Vagina (tissue), 2 donors: ENCODE data around the gene AHNAK2.

Source experiments
- POLR2A ChIP-seq, 2 donors: fragments of 450-650 bp; IDR thresholded peaks; one replicate each; pipeline ENCODE4 v1.6.1; 2017; ENCODE audit warnings: antibody characterized with exemption in 2 of 2, mild to moderate bottlenecking in 2 of 2, moderate library complexity in 2 of 2
- POLR2AphosphoS5 ChIP-seq, 2 donors: sonication (generic); formaldehyde crosslinking; IDR thresholded peaks; one replicate each; pipeline ENCODE4 v1.9.0; 2017; ENCODE audit warnings: antibody characterized with exemption in 2 of 2, mild to moderate bottlenecking in 2 of 2, low read depth in 1 of 2; ENCODE audit not compliant: insufficient read depth in 1 of 2
- TF ChIP-seq, protein P1 (sequence below), 3 experiments: fragments of 450-650 bp in 2 of 3; fragments of 200-600 bp in 1 of 3; sonication (generic) in 1 of 3; IDR thresholded peaks; one replicate each; pipeline ENCODE4 v1.5.1; 2017 to 2019; ENCODE audit warnings: antibody characterized with exemption in 3 of 3, mild to moderate bottlenecking in 2 of 3, moderate library complexity in 2 of 3

DNA sequence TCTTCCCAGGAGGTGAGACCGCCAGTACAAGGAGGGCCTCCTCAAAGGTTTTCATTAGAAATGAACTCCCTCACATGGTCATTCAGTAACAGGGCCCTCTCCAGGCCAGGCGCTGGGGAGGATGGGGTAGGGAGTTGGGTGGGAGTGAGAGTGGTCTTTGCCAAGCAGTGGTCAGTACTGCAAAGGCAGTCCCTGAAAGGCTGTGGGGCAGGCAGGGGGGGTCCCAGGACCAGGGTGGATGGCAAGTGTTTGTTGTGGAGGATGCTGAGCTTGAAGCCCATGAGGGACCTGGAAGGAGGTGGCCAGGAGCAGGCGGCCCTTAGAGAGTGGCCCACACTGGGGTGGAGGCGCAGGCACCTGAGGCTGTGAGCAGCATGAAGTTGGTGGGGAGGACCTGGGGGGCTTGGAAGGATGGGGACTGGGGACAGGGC, 87.0 kb downstream of the AHNAK2 start:
- TF ChIP-seq, protein P1, sequence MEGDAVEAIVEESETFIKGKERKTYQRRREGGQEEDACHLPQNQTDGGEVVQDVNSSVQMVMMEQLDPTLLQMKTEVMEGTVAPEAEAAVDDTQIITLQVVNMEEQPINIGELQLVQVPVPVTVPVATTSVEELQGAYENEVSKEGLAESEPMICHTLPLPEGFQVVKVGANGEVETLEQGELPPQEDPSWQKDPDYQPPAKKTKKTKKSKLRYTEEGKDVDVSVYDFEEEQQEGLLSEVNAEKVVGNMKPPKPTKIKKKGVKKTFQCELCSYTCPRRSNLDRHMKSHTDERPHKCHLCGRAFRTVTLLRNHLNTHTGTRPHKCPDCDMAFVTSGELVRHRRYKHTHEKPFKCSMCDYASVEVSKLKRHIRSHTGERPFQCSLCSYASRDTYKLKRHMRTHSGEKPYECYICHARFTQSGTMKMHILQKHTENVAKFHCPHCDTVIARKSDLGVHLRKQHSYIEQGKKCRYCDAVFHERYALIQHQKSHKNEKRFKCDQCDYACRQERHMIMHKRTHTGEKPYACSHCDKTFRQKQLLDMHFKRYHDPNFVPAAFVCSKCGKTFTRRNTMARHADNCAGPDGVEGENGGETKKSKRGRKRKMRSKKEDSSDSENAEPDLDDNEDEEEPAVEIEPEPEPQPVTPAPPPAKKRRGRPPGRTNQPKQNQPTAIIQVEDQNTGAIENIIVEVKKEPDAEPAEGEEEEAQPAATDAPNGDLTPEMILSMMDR (IDR thresholded peaks at IDR 0.05) = no peak
- no peak for TF ChIP-seq POLR2A (IDR thresholded peaks at IDR 0.05)
- no peak for TF ChIP-seq POLR2AphosphoS5 (IDR thresholded peaks at IDR 0.05; ENCODE audit: insufficient read depth in 1 of 2, low read depth in 1 of 2)
